Mesothelial cell of epicardium (in vitro differentiated cells): ENCODE measurements around the gene TAS2R60. TPM values are rescaled to one million over a fixed set of nuclear protein-coding genes. Genes with fewer than 3 reads are reported as not detected.
"Not testable (repeated sequence)": the region's sequence is repeated elsewhere in the genome, so short reads cannot be mapped to it uniquely, and the experiment has no call there.

ENCODE experiments used
- DNase-seq, 2 experiments: peaks; one replicate each; pipeline ENCODE4 v3.0.0; 2021; ENCODE audit warnings: low spot score in 2 of 2; ENCODE audit not compliant: unreplicated experiment in 2 of 2
- H3K27ac Mint-ChIP-seq: 2 replicates; pipeline ENCODE4 v1.8.0; 2021; ENCODE audit warnings: mixed read lengths
- H3K27me3 Mint-ChIP-seq: 2 replicates; pipeline ENCODE4 v1.8.0; 2021; ENCODE audit warnings: low read depth, mixed read lengths
- H3K36me3 Mint-ChIP-seq: 2 replicates; pipeline ENCODE4 v1.8.0; 2021; ENCODE audit warnings: mixed read lengths
- H3K4me1 Mint-ChIP-seq: 2 replicates; pipeline ENCODE4 v1.8.0; 2021; ENCODE audit warnings: mixed read lengths
- H3K4me3 Mint-ChIP-seq: 2 replicates; pipeline ENCODE4 v1.8.0; 2021; ENCODE audit warnings: mild to moderate bottlenecking, moderate library complexity, mixed read lengths
- H3K9me3 Mint-ChIP-seq: 2 replicates; pipeline ENCODE4 v1.8.0; 2021; ENCODE audit warnings: mixed read lengths
- CTCF ChIP-seq: fragments of 200-600 bp; sonication (generic); IDR thresholded peaks from one replicate; pipeline ENCODE4 v1.5.0; 2021; ENCODE audit warnings: antibody characterized with exemption; ENCODE audit not compliant: unreplicated experiment
- total RNA-seq: library from RNA; stranded (reverse); gene quantifications from 3 replicates; pipeline ENCODE4 v1.2.1, GENCODE V29; 2021

Gene TAS2R60
- total RNA-seq, 1 donor from 2014 or later, result not detected

DNA sequence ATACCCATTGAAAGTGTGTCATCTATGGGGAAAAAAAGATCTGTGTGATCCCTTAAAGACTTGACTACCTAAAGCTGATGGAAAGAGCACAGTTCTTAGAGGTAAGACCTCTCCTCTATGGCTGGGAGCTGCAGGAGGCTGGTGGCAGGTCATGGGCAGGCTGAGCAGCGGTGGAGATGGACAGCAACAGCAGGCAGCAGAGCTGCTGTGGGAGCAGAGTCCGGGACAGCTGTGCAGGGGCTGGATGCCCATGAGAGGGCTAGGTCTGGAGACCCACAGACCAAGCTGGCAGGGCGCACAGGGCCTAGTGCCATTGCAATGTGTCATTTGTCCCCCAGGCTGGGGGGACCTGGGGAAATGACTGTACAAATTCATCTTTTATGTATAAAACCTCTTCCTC lies 21.2 kb upstream of the TAS2R60 start:
- Mint-ChIP-seq H3K36me3 (no peaks in the 10 kb centered on the region), H3K27me3 (no peaks in the 10 kb centered on the region), H3K9me3 (no peaks in the 10 kb centered on the region), H3K4me3 (no peak overlapping the region), H3K4me1 (peaks cover 22% of the 10 kb centered on the region), H3K27ac (no peak overlapping the region)
- DNase-seq, result no peak
- TF ChIP-seq CTCF, result no peak

- not testable (repeated sequence) for H3K9me3 Mint-ChIP-seq, DNase-seq, H3K4me3 Mint-ChIP-seq, H3K4me1 Mint-ChIP-seq, H3K27me3 Mint-ChIP-seq, H3K27ac Mint-ChIP-seq, H3K36me3 Mint-ChIP-seq
These were observed 18.8 kb upstream of the TAS2R60 start for GRCh38 chr7:143424476-143424875.

DNA sequence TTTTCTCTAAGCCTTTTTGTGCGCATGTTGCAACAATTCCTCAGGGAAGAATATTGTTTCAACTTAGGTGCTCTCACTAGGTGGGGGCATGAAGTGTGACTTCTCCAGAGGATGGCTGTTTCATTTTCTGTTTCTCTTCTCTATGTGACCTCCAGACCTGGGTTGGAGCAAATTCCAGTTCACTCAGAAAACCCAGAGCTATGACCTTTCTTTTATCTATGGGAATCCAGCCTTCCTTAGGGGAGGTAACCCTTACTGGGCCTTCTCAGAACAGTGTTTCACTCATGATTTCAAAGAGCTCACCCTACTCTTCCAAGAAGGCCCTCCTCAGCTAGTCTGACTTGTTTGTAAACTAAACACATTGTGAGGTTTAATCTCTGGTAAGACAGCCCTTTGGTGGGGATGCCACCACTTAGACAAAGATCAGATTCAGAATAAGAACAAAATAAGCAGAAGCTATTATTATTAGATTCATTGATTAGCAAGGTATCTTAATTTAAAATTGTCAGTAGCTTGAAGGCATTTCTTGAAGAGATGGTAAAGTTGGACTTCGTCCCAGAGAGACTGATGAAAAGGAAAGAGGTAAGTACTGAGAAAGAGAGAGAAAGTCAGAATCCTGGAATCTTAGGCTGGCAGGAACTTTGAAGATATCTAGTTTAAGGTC lies 16.6 kb upstream of the TAS2R60 start:
- DNase-seq, result no peak
- TF ChIP-seq CTCF, result no peak
- H3K27ac Mint-ChIP-seq, result no peak overlapping the region
- no peak overlapping the region for H3K4me3 Mint-ChIP-seq
- no peaks in the 10 kb centered on the region for H3K27me3 Mint-ChIP-seq
- no peaks in the 10 kb centered on the region for H3K36me3 Mint-ChIP-seq
- no peaks in the 10 kb centered on the region for H3K4me1 Mint-ChIP-seq
- no peaks in the 10 kb centered on the region for H3K9me3 Mint-ChIP-seq

DNA sequence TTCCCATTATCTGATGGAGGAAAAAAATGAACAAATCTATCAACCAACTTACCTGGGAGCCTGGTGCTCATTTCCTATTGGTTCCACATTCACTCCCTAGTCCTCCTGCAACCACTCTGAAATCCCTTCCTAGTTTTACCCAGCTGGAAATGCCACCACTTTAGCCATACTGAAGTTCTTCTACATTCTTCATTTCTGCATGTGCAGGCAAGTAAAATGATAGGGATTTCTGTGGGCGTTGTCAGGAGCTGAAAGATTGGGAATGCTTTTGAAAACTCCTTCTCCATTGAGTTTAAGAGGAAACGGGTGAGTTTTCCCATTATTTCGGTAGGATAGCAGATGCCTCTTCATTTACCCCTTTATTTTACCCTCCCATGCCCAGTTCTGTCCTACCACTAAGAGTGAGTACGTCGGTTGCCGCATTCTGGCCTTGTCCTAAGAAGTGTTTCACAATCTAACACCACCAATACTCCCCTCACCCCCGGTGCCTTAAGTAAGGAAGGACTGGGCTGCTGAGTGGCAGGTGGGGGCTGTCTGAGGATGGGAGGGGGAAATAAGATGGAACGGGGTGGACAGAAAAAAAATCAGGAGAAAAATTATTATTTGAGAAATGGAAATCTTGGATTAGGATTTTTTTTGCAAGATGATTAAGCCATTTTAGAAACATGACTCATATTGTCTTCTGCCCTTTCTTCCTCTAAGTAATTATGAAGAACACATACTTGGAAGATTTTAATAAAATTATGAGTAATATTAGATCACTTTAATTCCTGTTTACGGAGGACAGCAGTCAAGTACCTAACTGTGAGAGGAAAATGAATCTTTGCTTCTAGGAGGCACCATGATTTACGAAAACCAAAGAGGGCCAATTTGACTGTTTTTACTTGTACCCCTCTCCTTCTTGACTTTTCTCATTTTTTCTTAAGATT lies 13.2 kb upstream of the TAS2R60 start:
- no peaks in the 10 kb centered on the region for H3K9me3 Mint-ChIP-seq
- H3K4me3 Mint-ChIP-seq, result no peak overlapping the region
- no peaks in the 10 kb centered on the region for H3K4me1 Mint-ChIP-seq
- no peaks in the 10 kb centered on the region for H3K36me3 Mint-ChIP-seq
- H3K27ac Mint-ChIP-seq, result no peak overlapping the region
- no peaks in the 10 kb centered on the region for H3K27me3 Mint-ChIP-seq
- no peak for DNase-seq
- no peak for TF ChIP-seq CTCF

DNA sequence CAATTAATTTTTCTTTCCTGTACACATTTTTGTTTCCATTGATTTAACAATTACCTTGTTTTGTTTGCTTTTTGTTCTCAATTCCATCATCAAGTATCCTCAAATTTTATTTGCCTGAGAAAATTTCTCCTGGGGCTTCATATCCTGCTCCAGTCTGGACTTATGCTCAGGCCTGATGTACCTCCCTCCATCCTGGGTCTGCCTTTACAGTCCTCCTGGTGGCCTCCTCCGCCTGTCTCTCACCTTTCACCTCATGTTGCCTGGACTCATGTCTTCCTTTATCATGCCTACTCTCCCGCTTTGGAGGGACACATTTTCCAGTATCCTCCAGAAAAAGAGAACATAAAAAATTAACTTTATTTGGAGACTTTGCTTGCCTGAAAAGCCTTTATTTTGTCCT lies 12.1 kb upstream of the TAS2R60 start:
- Mint-ChIP-seq H3K27ac (no peak overlapping the region), H3K27me3 (no peaks in the 10 kb centered on the region), H3K4me1 (no peaks in the 10 kb centered on the region), H3K9me3 (no peaks in the 10 kb centered on the region), H3K4me3 (no peak overlapping the region), H3K36me3 (no peaks in the 10 kb centered on the region)
- no peak for TF ChIP-seq CTCF
- no peak for DNase-seq

DNA sequence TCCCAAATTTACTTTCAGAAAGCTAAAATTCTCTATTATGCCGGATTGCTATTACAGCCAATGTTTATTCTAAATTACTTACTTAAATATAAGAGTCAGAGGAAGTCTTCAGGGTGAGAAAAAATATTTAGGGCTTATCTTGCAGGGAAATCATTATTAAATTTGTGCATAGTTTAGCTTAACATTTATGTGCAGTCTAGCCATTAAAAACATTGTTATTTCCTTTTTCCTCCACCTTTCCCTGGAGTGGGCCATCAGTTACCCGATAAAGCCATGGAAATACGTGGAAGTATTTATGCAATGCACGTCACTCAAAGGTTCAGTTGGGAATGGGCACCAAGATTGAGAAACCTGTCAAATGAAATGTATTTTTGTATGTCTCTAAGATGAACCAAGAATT lies 9.5 kb upstream of the TAS2R60 start:
- Mint-ChIP-seq H3K9me3 (peaks cover 3% of the 10 kb centered on the region), H3K4me1 (no peaks in the 10 kb centered on the region), H3K36me3 (no peaks in the 10 kb centered on the region), H3K4me3 (no peak overlapping the region), H3K27ac (no peak overlapping the region), H3K27me3 (no peaks in the 10 kb centered on the region)
- no peak for TF ChIP-seq CTCF
- DNase-seq, result no peak
